Panc1 (cell line): ENCODE measurements around the gene FKBP2. TPM values are rescaled to one million over a fixed set of nuclear protein-coding genes. Genes with fewer than 3 reads are reported as not detected.

Experiments used
- ATAC-seq: fragments of 200-7000 bp; cut with Tn5 transposase; 2 replicates; pipeline ENCODE4 v1.9.1; 2020; ENCODE audit warnings: mild to moderate bottlenecking, moderate library complexity
- BruUV-seq: library from RNA; stranded (reverse); fragments of 400-500 nt; replicated peaks from 2 replicates; lab custom pipeline; 2021; lab: Mats Ljungman, UMichigan
- CTCF ChIA-PET: fragments of 300-600 bp; sonication (Branson Sonifier 250); formaldehyde crosslinking; loops from one replicate; lab custom pipeline; 2022; ENCODE audit warnings: antibody characterized with exemption; lab: Charles Lee
- POLR2A ChIA-PET: fragments of 300-600 bp; sonication (Branson Sonifier 250); formaldehyde crosslinking; loops from one replicate; lab custom pipeline; 2022; ENCODE audit warnings: antibody characterized with exemption; lab: Charles Lee
- DNase-seq: peaks from one replicate; pipeline ENCODE4 v3.0.0-alpha.2; 2010; ENCODE audit warnings: low read depth, low spot score
- H3K27ac ChIP-seq: 2 replicates; pipeline ENCODE4 v1.5.1; 2011; ENCODE audit warnings: mild to moderate bottlenecking, low read length, inconsistent platforms
- H3K27me3 ChIP-seq: fragments of 200-500 bp; sonication (Bioruptor generic); 2 replicates; pipeline ENCODE4 v1.6.0; 2014; ENCODE audit warnings: low read length, inconsistent platforms; ENCODE audit not compliant: control insufficient read depth, insufficient read depth
- H3K36me3 ChIP-seq: fragments of 200-500 bp; sonication (Bioruptor generic); 2 replicates; pipeline ENCODE4 v1.5.1; 2014; ENCODE audit warnings: inconsistent platforms, mild to moderate bottlenecking, low read length, moderate library complexity; ENCODE audit not compliant: control insufficient read depth, insufficient read depth
- H3K4me1 ChIP-seq: 2 replicates; pipeline ENCODE4 v1.5.1; 2011; ENCODE audit warnings: inconsistent platforms, mild to moderate bottlenecking, low read length, moderate library complexity; ENCODE audit not compliant: control insufficient read depth, insufficient read depth
- H3K4me3 ChIP-seq, 2 experiments: 2 replicates each; pipeline ENCODE4 v1.5.1; 2011 to 2012; ENCODE audit warnings: low read depth in 2 of 2, low read length in 2 of 2, mild to moderate bottlenecking in 2 of 2, inconsistent platforms in 1 of 2, moderate library complexity in 1 of 2
- H3K9me3 ChIP-seq: fragments of 200-500 bp; sonication (Bioruptor generic); 2 replicates; pipeline ENCODE4 v1.5.1; 2014; ENCODE audit warnings: low read depth, mild to moderate bottlenecking, inconsistent platforms, low read length, moderate library complexity; ENCODE audit not compliant: control insufficient read depth, insufficient read depth
- POLR2AphosphoS5 ChIP-seq: IDR thresholded peaks from 2 replicates; pipeline ENCODE4 v1.6.1; 2012; ENCODE audit warnings: mild to moderate bottlenecking, low read depth, low read length, moderate library complexity
- SIN3A ChIP-seq: IDR thresholded peaks from 2 replicates; pipeline ENCODE4 v1.6.1; 2012; ENCODE audit warnings: low read depth, mild to moderate bottlenecking, low read length, moderate library complexity, borderline replicate concordance; ENCODE audit not compliant: insufficient read depth
- TCF7L2 ChIP-seq: IDR thresholded peaks from 2 replicates; pipeline ENCODE4 v1.6.1; 2011; ENCODE audit warnings: mild to moderate bottlenecking, low read depth, low read length, inconsistent platforms
- in situ Hi-C: cut with HindIII; loops from 2 replicates; pipeline ENCODE4 v1.10.0; 2016; ENCODE audit warnings: low sequenced_read_pairs, low pct_unique_long_range_greater_than_20kb
- intact Hi-C: fragments of 100-400 bp; cut with micrococcal nuclease; formaldehyde crosslinking; loops from one replicate; pipeline ENCODE4 v1.10.0; 2022; ENCODE audit not compliant: unreplicated experiment
- total RNA-seq: library from RNA; stranded (reverse); gene quantifications from one replicate; pipeline ENCODE4 v1.2.1, GENCODE V29; 2021; ENCODE audit not compliant: unreplicated experiment
- TF ChIP-seq, protein P1 (sequence below), 2 experiments: IDR thresholded peaks; 2 replicates each; pipeline ENCODE4 v1.6.1; 2011 to 2012; ENCODE audit warnings: low read depth in 2 of 2, control low read depth in 1 of 2, low read length in 1 of 2, mild to moderate bottlenecking in 1 of 2, moderate library complexity in 1 of 2; ENCODE audit not compliant: insufficient read depth in 1 of 2
- TF ChIP-seq, protein P2 (sequence below): fragments of 450-650 bp; IDR thresholded peaks from 2 replicates; pipeline ENCODE4 v1.5.1; 2017; ENCODE audit warnings: mild to moderate bottlenecking

FKBP2 gene
- total RNA-seq, 1 experiment from 2014 or later = 71.8 TPM

DNA sequence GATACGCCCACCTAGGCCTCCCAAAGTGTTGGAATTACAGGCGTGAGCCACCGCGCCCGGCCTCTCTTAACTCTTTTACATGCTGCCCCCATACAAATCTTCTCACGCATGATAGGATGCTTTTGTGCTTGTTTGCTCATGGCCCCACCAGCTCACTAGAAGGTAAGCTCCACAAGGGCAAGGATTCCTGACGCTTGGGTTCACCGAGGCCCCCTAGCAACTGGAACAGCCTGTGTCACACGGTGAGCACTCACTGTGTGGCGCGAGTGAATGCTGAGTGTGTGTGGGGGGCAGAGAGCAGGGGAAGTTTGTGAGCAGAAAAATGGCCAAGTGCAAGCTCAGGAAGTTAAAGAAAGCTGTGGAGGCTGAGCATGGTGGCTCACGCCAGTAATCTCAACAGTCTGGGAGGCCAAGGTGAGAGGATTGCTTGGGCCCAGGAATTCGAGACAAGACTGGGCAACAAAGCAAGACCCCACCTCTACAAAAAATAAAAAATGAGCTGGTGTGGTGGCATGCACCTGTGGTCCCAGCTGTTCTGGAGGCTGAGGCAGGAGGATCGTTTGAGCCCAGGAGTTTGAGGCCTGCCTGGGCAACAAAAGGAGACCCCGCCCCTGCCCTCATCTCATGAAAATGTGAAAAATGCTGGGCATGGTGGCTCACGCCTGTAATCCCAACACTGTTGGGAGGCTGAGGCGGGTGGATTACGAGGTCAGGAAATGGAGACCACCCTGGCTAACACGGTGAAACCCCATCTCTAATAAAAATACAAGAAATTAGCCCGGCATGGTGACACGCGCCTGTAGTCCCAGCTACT, 41.3 kb downstream of the FKBP2 start:
- ATAC-seq (no peak), DNase-seq (no peak)
- Histone ChIP-seq H3K36me3 (no peaks in the 10 kb centered on the region; the same call in 1 of the 2 replicates), H3K4me1 (peaks cover 22% of the 10 kb centered on the region), H3K27ac (no peak overlapping the region), H3K9me3 (no peaks in the 10 kb centered on the region), H3K27me3 (no peaks in the 10 kb centered on the region), H3K4me3 (no peak overlapping the region)
- no peak for TF ChIP-seq TCF7L2
- TF ChIP-seq, protein P1, sequence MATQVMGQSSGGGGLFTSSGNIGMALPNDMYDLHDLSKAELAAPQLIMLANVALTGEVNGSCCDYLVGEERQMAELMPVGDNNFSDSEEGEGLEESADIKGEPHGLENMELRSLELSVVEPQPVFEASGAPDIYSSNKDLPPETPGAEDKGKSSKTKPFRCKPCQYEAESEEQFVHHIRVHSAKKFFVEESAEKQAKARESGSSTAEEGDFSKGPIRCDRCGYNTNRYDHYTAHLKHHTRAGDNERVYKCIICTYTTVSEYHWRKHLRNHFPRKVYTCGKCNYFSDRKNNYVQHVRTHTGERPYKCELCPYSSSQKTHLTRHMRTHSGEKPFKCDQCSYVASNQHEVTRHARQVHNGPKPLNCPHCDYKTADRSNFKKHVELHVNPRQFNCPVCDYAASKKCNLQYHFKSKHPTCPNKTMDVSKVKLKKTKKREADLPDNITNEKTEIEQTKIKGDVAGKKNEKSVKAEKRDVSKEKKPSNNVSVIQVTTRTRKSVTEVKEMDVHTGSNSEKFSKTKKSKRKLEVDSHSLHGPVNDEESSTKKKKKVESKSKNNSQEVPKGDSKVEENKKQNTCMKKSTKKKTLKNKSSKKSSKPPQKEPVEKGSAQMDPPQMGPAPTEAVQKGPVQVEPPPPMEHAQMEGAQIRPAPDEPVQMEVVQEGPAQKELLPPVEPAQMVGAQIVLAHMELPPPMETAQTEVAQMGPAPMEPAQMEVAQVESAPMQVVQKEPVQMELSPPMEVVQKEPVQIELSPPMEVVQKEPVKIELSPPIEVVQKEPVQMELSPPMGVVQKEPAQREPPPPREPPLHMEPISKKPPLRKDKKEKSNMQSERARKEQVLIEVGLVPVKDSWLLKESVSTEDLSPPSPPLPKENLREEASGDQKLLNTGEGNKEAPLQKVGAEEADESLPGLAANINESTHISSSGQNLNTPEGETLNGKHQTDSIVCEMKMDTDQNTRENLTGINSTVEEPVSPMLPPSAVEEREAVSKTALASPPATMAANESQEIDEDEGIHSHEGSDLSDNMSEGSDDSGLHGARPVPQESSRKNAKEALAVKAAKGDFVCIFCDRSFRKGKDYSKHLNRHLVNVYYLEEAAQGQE (IDR thresholded peaks at IDR 0.05; ENCODE audit: insufficient read depth in 1 of 2, low read depth in 2 of 2, low read length in 1 of 2) = no peak
- TF ChIP-seq POLR2AphosphoS5 = no peak
- no peak for TF ChIP-seq SIN3A
- TF ChIP-seq, protein P2, sequence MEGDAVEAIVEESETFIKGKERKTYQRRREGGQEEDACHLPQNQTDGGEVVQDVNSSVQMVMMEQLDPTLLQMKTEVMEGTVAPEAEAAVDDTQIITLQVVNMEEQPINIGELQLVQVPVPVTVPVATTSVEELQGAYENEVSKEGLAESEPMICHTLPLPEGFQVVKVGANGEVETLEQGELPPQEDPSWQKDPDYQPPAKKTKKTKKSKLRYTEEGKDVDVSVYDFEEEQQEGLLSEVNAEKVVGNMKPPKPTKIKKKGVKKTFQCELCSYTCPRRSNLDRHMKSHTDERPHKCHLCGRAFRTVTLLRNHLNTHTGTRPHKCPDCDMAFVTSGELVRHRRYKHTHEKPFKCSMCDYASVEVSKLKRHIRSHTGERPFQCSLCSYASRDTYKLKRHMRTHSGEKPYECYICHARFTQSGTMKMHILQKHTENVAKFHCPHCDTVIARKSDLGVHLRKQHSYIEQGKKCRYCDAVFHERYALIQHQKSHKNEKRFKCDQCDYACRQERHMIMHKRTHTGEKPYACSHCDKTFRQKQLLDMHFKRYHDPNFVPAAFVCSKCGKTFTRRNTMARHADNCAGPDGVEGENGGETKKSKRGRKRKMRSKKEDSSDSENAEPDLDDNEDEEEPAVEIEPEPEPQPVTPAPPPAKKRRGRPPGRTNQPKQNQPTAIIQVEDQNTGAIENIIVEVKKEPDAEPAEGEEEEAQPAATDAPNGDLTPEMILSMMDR = no peak
- in situ Hi-C loops = no loop called here
- no TSS peak for BruUV-seq
- ChIA-PET POLR2A (no interaction called here), CTCF (interaction anchor here (0.7 kb wide), 1 partner anchor 67 kb away, joined by 6 read pairs; no protein-coding TSS in a partner anchor)
- intact Hi-C loops = no loop called here

DNA sequence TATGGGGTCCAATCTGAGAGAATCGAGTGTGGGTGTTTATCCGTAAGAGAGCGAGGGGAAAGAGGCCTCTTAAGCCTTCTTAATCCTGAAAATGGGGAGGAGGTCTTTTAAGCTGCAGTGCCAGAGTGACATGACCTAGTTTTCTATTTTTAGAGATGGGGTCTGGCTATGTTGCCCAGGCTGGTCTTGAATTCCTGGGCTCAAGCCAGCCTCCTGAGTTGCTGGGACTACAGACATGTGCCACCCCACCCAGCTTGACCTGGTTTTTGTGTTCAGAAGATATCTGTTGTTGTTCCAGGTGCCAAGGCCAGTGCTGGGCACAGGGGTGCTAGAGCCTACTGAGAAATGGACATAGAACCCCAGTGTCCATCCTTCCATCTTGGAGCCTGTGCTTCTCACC, 42.2 kb downstream of the FKBP2 start:
- Histone ChIP-seq H3K4me3 (0 out of 4 replicates have a peak overlapping the region, but pooled peaks of 1 of the 2 experiments have one; percentile 4), H3K27ac (peak overlapping the region; percentile 83; the same call in 1 of the 2 replicates), H3K27me3 (no peaks in the 10 kb centered on the region), H3K9me3 (no peaks in the 10 kb centered on the region), H3K4me1 (peaks cover 25% of the 10 kb centered on the region), H3K36me3 (no peaks in the 10 kb centered on the region; the same call in 1 of the 2 replicates)
- no TSS peak for BruUV-seq
- DNase-seq (no peak), ATAC-seq (no peak)
- ChIA-PET CTCF (interaction anchor here (1.5 kb wide), 1 partner anchor 18 kb away, joined by 8 read pairs; no protein-coding TSS in a partner anchor), POLR2A (interaction anchor here (1.2 kb wide), 1 partner anchor 35 kb away, joined by 4 read pairs; the partner anchor contains the start of gene PRDX5)
- intact Hi-C loops = no loop called here
- TF ChIP-seq, protein P1 (IDR thresholded peaks at IDR 0.05; ENCODE audit: insufficient read depth in 1 of 2, low read depth in 2 of 2, low read length in 1 of 2) = no peak
- TF ChIP-seq, protein P2 = no peak
- no peak for TF ChIP-seq TCF7L2
- TF ChIP-seq SIN3A = no peak
- no peak for TF ChIP-seq POLR2AphosphoS5
- in situ Hi-C loops = no loop called here
